NCI-H2227 treated with DMSO at 0.1 percent for 48 hours (cell line): ENCODE measurements around the gene MGAT1.
"Not testable (repeated sequence)": the region's sequence is repeated elsewhere in the genome, so short reads cannot be mapped to it uniquely, and the experiment has no call there.

ENCODE experiments used
- DNase-seq: peaks from one replicate; lab custom pipeline; 2025; lab: John Stamatoyannopoulos, UW

MGAT1 gene

GRCh38 chr5:180804129-180804618, 1.6 kb upstream of the MGAT1 start:
- no peak for DNase-seq

- DNase-seq, result no peak
Observed at GRCh38 chr5:180803181-180804128, 849 bp upstream of the MGAT1 start.

- DNase-seq, result no peak
Observed at GRCh38 chr5:180801596-180802324, 846 bp downstream of the MGAT1 start.

- DNase-seq, result no peak
Observed at GRCh38 chr5:180799902-180800801, 2.5 kb downstream of the MGAT1 start.

- DNase-seq, result no peak
Observed at GRCh38 chr5:180799194-180799593, 3.4 kb downstream of the MGAT1 start.

- no peak for DNase-seq
Observed at GRCh38 chr5:180798193-180798592, 4.4 kb downstream of the MGAT1 start.

GRCh38 chr5:180797256-180798192, 5.1 kb downstream of the MGAT1 start:
- DNase-seq, result no peak

GRCh38 chr5:180795771-180796313, 6.8 kb downstream of the MGAT1 start:
- no peak for DNase-seq

GRCh38 chr5:180792965-180793287, 9.7 kb downstream of the MGAT1 start:
- no peak for DNase-seq

- DNase-seq, result no peak
Observed at GRCh38 chr5:180792287-180792964, 10.2 kb downstream of the MGAT1 start.

- DNase-seq, result no peak
Observed at GRCh38 chr5:180791611-180792213, 10.9 kb downstream of the MGAT1 start.

- DNase-seq, result no peak
Observed at GRCh38 chr5:180790524-180790923, 12.1 kb downstream of the MGAT1 start.

GRCh38 chr5:180790020-180790419, 12.6 kb downstream of the MGAT1 start:
- DNase-seq, result no peak

GRCh38 chr5:180788651-180789410, 13.8 kb downstream of the MGAT1 start:
- not testable (repeated sequence) for DNase-seq

GRCh38 chr5:180787711-180788431, 14.7 kb downstream of the MGAT1 start:
- no peak for DNase-seq

GRCh38 chr5:180786531-180787398, 15.8 kb downstream of the MGAT1 start:
- no peak for DNase-seq

GRCh38 chr5:180785794-180786221, 16.8 kb downstream of the MGAT1 start:
- no peak for DNase-seq
